ENCODE data around the gene RAE1. TPM values are rescaled to one million over a fixed set of nuclear protein-coding genes. Genes with fewer than 3 reads are reported as not detected.

Gene RAE1
- total and polyA plus RNA-seq, 2 of the 8 experiments (the other 6 are each of a cell fraction or from before 2014, with no cell fraction given), result 35.9 to 44.9 TPM

DNA sequence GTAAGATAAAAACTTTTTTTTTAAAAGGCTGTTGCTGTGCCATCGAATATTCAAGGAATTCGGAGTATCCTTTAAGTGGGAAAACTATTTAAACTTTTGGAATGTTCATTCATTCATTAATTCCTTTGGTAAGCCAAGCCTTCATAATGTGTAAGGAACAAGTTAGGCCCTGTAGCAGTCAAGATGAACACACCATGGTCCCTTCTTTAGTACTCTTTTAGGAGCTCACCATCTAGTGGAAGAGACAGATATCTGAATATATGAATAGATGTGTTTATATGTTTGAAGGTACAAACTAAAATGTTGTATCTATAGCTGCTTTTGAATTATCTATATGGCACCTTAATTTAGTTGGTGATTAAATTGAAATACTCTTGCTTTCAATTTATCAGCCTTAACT, 15.7 kb upstream of the RAE1 start:
- no peaks in the 10 kb centered on the region for H3K79me2 ChIP-seq (ENCODE audit: control insufficient read depth in 1 of 2, insufficient read depth in 2 of 2, low read length in 2 of 2)
- H2BK12ac ChIP-seq (ENCODE audit: low read depth, low read length), result no peak overlapping the region
- H2BK15ac ChIP-seq (ENCODE audit: low read length), result no peak overlapping the region
- no peak overlapping the region for H3K4me3 ChIP-seq (ENCODE audit: extremely low read depth in 1 of 4, insufficient read depth in 2 of 4, low read depth in 3 of 4, low read length in 4 of 4)
- TF ChIP-seq EZH2 (IDR thresholded peaks at IDR 0.05; ENCODE audit: low read depth, low read length, severe bottlenecking), result no peak
- no peak overlapping the region for H4K91ac ChIP-seq (replicated peaks; ENCODE audit: insufficient read length, low read length)
- H2AK5ac ChIP-seq (ENCODE audit: low read depth, low read length), result no peak overlapping the region
- POLR2A ChIA-PET (ENCODE audit: partially characterized antibody), result no interaction called here
- no peak overlapping the region for H3K18ac ChIP-seq (ENCODE audit: extremely low read depth, low read length)
- no peak overlapping the region for H3K14ac ChIP-seq (ENCODE audit: insufficient read length)
- no peak overlapping the region for H2BK5ac ChIP-seq (ENCODE audit: low read depth, low read length)
- no peak overlapping the region for H3K4me2 ChIP-seq (ENCODE audit: insufficient read depth in 1 of 2, low read depth in 2 of 2, low read length in 2 of 2)
- no peaks in the 10 kb centered on the region for H3K9me3 ChIP-seq (ENCODE audit: insufficient read depth in 2 of 2, low read depth in 1 of 2, low read length in 1 of 2)
- H3K79me1 ChIP-seq (ENCODE audit: low read depth, low read length), result no peaks in the 10 kb centered on the region
- no peak overlapping the region for H4K5ac ChIP-seq (ENCODE audit: insufficient read length, low read depth, low read length)
- no peak overlapping the region for H2AFZ ChIP-seq (ENCODE audit: low read length)
- H3K4me1 ChIP-seq (replicated peaks in 1 of 4; ENCODE audit: control insufficient read depth in 3 of 4, insufficient read depth in 4 of 4, low read length in 3 of 4), result no peaks in the 10 kb centered on the region
- 88% methylated on average over 2 of the region's 2 CpGs; no CpG with 5 or more reads in 1 of the 2 experiments for WGBS, 2 experiments (ENCODE audit: extremely low coverage in 1 of 2, insufficient coverage in 1 of 2, insufficient read length in 1 of 2, insufficient replicate concordance in 2 of 2, low coverage in 1 of 2, low lambda C conversion rate in 2 of 2, missing lambda C conversion rate in 1 of 2)
- H3K27me3 ChIP-seq (replicated peaks in 1 of 4; ENCODE audit: control insufficient read depth in 3 of 4, extremely low read depth in 1 of 4, insufficient read depth in 3 of 4, low read length in 3 of 4), result no peaks in the 10 kb centered on the region
- H2BK120ac ChIP-seq (replicated peaks; ENCODE audit: low read depth, low read length), result no peak overlapping the region
- CTCF ChIA-PET (ENCODE audit: partially characterized antibody), result interaction anchor here (0.6 to 12.8 kb wide), 10 partner anchors 9 to 249 kb away, joined by 3 to 150 read pairs (median 4); no protein-coding TSS in a partner anchor
- no peak overlapping the region for H3K9ac ChIP-seq (replicated peaks in 1 of 4; ENCODE audit: extremely low read depth in 1 of 4, low read depth in 3 of 4, low read length in 3 of 4)
- H3K27ac ChIP-seq (ENCODE audit: low read depth, low read length), result no peak overlapping the region
- DNase-seq (ENCODE audit: low read depth in 1 of 2, low spot score in 2 of 2), result no peak
- FAIRE-seq, result no peak
- H4K8ac ChIP-seq (ENCODE audit: extremely low read depth, insufficient read depth, low read length), result no peak overlapping the region
- H3K23me2 ChIP-seq (ENCODE audit: low read depth, low read length), result no peaks in the 10 kb centered on the region
- H3K36me3 ChIP-seq (ENCODE audit: control insufficient read depth in 2 of 4, insufficient read depth in 4 of 4, low read length in 3 of 4), result no peaks in the 10 kb centered on the region
- H3K23ac ChIP-seq (ENCODE audit: insufficient read length), result no peak overlapping the region
- H3K4ac ChIP-seq (replicated peaks; ENCODE audit: insufficient read length, low read depth, low read length), result no peak overlapping the region
- H3K56ac ChIP-seq (replicated peaks; ENCODE audit: insufficient read length, low read depth, low read length), result no peak overlapping the region
- H4K20me1 ChIP-seq (replicated peaks in 1 of 2; ENCODE audit: control insufficient read depth in 1 of 2, insufficient read depth in 2 of 2, low read length in 2 of 2), result no peaks in the 10 kb centered on the region
- no peak overlapping the region for H2BK20ac ChIP-seq (ENCODE audit: low read length)

Data from H1 (cell line).